HG03558 (cell line): Measurements from ENCODE around the gene PTPN3.
A peak's percentile ranks its signal among the peaks of the same experiment; 100 is the strongest.

Experiments used
- ATAC-seq: cut with Tn5 transposase; IDR thresholded peaks from one replicate; pipeline ENCODE4 v1.9.1; 2021; ENCODE audit warnings: moderate number of reproducible peaks; ENCODE audit not compliant: unreplicated experiment; ENCODE audit errors: extremely low read depth

Gene PTPN3

DNA sequence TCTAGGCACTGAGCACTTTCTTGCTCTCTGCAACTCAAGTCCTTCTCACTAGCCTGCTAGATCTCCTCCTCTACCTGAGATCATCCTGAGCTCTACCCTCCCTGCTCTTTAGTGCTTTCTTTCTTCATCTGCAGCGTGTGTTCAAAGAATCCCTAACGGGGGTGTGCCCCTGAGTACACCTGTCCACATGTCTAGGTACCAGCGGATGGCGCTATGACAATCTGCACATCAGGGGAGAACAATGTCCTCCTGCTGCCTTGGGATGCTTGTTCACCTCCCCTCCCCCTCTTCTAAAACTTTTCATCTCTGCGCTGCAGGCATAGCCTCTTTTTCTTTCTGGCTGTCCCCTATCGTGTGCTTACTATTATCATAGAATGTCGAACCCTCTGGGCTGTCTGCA lies 42.7 kb downstream of the PTPN3 start:
- ATAC-seq = no peak

DNA sequence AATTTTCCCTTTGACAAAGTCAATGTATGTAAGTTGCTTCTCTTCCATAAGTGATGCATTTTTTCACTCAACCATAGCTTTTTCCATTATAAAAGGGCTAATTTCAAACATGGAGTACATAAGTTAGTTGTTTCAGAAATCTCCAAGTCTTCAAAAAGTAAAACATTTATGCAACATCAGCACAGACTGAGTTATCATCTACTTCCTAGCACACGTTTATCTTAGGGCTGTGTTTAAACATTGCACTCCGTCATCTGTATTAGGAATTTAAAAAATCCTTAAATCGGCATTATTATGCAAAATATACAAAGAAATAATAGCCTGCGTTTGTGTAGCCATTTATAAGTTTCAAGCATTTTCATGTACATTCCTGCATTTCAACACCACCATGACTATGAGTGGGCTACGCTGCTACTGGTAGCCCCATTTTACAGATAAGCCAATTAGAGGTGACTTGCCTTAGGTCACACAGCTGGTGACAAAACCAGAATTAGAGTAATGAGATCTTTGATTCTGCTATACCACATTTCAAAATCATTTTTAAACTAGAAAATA lies 43.4 kb downstream of the PTPN3 start:
- ATAC-seq = no peak

DNA sequence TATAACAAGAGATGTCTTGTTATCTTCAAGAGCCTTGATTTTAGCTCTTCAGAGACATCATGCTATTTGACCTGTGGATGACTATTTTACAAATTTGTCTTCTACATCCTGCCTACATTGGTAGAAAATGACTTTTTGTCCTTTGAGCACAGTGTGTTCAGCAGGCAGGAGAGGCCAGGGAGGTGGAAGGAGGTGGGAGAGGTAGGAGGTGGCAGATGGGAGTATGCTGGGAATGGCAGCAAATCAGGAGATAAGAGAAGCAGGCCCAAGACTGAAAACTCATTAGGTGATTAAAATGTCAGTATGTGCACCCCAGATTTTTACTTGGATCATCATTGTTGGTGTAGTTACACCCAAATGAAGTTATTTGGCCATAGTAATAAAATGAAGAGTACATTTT lies 44.1 kb downstream of the PTPN3 start:
- ATAC-seq = no peak

DNA sequence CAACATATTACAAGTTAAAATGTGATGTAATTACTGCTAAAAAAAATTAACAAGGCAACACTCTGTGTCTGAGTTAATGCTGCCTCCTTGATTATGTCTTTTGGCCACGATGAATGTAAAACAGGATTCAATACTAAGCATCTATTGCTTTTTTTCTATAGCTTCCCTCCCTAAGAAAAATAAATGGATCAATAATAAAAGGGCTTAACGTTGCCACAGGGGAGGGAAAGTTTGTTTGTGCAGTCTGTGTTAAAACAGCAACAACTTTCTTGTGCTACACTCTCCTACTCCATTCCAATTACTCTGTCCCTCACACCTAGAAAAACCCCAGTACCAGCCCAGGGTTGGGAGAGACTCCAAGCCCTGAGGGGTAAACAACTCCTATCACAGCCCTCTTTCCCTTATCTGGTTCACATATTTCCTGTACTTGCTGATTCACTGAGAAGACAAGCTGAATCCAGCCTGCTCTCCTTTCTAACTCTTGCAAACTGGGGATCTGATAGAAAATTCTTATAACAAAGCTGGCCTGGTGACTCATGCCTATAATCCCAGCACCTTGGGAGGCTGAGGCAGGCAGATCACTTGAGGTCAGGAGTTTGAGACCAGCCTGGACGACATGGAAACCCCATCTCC lies 44.8 kb downstream of the PTPN3 start:
- no peak for ATAC-seq

DNA sequence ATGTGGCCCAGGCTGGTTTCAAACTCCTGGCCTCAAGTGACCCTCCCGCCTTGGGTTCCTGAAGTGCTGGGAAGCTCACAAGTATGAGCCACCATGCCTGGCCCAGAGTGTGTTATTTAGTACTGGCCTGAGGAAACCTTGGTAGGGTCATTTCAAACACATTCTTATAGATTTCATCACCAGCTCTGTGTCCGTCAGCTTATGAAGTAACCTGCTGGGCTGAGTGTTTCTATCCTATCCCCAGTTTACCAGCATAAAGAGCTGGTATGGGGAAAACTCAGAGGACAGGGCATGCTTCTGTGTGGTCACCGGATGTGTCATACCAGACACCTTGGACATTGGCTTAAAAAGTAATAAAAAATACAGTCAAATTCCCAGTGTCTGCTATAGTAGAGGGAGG lies 45.3 kb downstream of the PTPN3 start:
- no peak for ATAC-seq

DNA sequence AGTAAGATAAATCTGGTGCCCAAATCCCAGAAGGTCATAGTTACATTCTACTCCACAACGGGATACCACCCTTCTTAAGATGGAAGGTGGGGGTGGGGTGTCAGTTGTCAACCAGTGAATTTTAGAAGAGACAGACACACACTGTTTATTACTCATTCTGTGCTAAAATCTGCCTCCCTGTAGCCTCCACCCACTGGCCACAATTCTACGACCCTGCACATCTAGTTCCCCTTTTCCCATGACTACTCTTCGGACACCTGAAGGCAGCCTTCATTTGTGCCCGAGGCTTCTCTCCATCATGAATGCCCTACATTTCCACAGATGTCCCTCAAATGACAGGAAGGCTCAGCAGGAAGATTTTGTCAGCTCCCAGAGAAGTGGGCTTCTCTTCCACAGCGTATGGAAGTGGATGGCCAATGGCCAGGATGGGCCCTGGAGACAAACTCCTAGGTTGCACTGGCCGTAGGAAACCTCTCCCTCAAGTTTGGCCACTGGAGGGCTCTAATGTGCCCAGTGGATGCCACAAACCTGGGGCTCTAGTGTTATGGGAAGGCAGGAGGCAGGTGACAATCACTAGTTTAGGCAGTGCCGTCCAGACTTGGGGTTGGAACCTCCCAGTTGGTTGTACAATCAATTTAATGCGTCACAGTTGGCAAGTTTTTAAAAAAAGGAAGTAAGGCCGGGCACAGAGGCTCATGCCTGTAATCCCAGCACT lies 46.6 kb downstream of the PTPN3 start:
- ATAC-seq = no peak

DNA sequence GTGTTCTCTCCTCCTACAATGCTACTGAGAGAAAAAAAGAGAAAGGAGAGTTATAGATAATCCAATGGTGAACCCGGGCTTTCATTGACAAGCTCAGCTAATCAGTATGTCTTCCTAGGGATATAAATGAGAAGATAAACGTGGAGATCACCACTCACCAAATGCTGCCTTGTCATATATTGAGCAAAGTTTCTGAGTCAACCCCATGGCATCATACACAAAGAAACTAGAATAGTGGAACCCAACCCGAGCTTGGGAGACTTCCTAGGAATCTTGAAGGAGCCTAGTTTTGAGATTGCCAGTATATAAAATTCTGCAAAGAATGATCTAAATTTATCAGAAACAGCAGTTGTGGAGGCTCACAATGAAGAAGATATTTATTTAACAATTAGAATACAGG lies 47.8 kb downstream of the PTPN3 start:
- no peak for ATAC-seq

DNA sequence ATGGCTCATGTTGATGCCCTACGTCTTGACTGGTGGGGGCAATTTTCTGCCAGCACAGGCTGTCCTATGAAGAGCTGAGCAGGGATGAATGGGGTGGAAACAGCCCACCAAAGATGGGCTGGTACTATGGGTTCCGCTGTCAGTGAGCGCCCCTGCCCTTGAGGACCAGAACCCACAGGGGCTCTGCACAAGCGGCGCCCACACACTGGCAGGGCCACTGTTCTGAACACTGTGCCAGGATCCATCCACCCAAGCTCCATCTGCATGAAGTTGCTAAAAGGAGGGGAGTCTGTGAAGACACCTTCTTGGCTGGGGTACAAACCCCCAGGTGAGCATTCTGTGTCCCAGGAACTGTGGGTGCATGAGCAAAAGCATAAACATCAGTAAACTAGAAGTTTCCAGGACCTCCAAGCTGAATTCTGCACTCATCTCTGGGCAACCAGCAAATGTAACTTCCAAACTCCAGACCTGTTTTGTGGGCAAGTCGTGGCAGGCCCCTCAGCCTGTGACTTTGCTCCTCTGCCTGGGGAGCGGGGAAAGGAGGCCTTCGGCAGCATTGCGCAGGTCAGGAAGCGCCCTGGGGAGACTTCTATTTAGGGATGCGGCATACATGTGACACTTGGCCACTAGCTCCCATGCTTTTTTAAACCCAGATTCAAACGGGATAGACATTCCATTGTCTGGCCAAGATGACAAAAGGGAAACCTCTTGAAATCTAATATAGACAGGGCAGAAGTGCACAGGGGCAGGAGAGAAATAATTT lies 48.9 kb downstream of the PTPN3 start:
- ATAC-seq = no peak

DNA sequence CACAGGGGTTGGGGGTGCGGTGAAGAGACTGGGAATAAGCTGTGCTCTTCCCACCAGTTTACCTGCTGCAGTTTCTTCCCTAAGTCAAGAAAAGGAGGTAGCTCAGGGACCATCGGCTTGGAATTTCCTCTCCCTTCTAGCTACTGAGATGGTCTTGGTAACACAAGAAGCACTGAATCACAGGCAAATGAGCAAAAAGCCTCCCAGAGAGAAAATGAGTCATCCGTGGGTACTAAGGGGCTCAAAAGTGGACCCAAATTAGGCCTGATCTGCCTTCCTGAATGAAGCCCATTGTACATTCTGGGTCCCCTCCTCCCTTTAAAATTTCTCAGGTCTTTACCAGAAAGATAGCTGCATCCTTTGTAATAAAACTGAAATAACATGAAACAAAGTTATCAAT lies 49.9 kb downstream of the PTPN3 start:
- no peak for ATAC-seq

DNA sequence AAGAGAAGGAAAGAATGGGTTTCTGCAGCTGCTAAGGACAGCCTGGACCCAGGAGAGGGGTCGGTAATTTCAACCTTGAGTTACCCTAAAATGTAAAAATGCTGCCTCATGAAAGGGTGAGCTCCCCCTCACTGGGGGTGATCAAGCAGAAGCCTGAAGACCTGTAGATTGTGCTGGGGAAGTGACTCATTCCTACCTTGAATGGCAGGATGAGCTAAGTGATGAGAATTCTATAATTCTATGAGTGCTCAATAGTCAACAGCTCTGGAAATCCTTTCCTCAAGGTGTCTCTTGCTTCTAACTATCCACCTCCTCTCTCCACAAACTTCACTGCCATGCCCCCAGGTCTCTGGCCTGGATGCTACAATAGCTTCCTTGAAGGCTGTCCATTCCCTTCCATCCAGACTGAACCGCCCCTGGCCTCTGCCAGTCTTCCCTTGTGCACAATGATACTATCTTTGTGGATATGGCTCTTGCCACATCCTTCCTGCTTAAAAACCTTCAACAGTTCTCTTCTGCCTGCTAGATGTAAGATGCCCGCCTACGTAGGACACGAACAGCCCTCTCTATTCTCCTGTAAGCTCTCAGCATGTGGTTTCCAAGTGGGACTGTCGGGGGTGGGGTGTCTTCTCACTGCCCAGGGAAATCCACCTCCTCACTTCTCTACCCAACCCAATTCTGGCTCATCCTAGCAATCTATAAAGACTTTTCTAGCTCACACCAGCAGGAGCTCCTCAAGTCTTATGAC lies 50.6 kb downstream of the PTPN3 start:
- no peak for ATAC-seq

DNA sequence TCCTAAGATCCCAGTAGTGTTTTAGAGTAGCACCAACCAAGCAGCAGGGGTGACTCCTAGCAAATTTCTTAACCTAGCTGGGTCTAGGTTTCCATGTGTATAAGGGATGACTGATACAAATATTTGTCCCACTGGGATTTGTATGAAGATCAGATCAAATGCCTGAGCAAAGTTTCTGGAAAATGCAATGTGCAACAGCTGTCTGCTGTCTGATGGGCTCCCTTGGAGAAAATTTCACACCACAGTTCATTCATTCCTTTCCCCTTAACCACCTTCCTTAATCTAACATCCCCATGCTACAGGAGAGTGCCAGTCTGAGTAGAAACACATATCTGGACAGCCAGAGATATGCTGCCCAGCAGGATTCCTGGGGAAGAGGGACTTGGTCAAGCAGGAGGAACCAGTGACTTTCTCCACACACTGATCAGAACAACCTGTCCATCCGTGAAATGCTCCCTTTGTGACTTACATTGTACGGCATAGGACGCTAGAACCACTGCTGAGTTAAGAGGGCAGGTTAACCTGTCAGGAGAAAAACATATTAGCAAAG lies 53.3 kb downstream of the PTPN3 start:
- no peak for ATAC-seq

DNA sequence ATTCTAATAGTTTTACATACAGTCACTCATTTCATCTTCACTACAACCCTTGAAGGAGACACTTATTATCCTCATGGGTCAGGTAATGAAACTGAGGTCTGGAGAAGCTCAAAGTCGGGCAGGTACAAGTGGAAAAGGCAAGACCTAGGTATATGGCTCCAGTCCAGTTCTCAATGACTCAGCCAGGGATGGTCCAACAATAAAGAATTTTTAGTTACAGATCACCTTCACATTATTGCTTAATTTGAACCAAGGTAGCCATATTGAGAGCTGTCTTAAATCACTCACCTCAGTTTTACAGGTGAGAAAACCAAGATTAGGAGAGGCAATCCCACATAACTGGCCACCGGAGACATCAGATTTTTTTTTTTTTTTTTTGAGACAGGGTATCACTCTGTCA lies 55.4 kb downstream of the PTPN3 start:
- ATAC-seq = no peak

DNA sequence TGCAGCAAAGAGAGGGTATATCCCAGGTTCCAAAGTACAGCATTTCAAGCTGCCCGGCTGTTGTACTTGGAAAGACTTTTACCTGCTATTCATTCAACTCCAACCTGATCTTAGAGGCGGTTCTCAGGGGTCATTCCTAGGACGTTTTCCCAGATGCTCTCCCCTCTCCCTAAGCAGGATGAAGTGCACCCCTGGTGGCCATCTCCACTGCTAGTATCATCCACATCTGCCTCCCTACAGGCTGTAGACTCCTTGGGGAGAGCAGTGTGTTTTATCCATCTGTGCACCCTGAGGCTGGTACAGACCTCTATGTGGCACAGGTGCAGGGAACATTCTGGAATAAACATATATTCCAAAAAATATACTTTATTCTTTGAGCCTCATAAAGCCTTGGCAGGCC lies 56.8 kb downstream of the PTPN3 start:
- ATAC-seq = no peak

DNA sequence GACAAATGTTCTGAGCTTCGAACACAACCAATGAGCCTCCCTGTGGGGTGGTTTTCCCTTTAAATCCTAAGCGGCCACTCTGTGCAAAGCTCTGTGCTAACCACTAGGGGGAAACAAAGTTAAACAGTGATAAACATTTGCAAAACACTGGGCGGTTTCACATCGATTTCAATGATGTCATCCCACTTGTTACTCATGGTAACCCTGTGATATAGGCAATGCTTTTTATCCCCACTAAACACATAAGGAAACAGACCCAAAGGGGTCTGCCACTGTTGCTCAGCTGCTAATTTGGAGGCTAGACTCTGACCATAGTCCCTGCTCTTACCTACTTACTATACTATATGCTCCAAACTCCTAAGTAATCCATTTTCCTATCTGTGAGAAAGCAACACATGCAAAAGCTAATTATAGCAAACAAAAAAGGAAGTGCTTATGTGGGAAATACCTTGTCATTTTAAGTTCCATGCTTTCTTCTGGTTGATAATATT lies 57.3 kb downstream of the PTPN3 start:
- peak; percentile 97 for ATAC-seq

DNA sequence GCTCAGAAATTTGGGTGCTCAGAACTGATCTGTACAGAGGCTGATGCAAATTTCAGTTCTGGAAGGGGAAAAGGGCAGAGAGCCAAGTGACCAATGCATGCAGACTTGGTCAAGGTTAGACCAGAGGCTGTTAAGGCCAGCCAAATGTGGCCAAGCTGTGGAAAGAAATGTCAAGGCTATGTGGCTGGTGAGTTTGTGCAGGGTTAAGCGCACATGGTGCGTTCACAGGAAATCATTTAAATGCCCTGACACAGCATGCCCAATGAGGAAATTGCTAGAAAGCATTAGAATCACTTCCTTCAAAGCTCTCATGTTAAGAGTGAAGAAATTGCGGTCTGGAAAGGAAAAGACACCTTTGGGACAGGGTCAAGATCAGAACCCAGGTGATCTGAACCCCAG lies 58.0 kb downstream of the PTPN3 start:
- ATAC-seq = no peak

DNA sequence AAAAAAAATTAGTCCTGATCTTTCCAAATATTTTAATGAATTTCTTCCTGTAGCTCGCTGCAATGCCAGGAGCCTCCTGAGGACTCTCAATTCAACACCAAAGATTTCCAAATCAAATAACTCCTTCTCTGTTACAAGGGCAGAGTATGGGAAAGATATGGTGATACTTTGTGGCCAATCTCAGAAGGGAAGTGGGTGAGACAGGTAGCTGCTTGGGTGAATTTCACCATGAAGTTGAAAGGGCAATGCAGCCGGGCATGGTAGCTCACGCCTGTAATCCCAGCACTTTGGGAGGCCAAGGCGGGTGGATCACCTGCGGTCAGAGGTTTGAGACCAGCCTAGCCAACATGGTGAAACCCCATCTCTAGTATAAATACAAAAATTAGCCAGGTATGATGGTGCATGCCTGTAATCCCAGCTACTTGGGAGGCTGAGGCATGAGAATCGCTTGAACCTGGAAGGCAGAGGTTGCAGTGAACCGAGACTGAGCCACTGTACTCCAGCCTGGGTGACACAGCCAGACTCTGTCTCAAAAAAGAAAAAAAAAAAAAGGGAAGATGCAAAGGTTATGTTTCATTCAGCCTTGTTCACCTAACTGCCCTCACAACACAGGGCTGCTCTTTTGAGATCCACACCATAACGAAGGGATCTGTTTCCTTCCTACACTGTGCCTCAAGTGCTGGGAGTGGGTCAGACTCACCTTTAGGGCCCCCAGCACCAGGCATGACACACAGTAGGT lies 58.6 kb downstream of the PTPN3 start:
- ATAC-seq = no peak

DNA sequence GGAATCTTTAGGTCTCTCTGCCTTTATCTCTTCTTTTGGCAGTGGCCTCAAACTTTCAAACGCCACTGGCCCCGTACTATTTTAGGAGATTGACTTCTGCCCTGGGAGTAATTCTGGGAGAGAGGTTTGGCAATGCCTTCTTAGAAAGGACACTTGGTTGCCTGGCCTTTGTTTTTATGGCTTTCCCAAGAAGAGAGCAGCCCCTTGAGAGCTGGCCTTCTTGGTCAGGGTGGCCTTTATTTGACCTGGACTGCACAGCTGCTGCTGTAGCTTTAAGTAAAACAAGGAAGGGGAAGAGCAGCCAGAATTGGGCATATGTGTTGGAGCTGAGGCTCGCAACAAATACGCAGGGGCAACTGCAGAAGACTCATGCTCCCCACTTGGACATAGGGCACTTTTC lies 60.8 kb downstream of the PTPN3 start:
- no peak for ATAC-seq

DNA sequence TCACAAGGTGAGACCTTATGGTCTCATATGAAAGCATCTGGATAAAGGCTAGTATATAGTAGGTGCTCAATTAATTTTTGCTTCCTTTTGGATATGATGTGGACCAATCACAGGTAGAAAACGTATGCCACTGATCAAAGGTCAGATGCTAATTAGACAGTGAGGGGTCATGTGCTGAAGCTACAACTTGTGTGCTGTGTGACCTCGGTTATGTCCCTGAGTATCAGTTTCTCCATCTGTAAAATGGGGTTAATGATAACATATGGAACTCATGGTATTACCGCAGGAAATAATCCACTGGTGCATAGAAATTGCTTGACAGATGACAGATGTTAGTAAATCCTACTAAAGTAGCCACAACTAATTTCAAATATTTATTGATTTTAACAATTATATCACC lies 62.0 kb downstream of the PTPN3 start:
- no peak for ATAC-seq

DNA sequence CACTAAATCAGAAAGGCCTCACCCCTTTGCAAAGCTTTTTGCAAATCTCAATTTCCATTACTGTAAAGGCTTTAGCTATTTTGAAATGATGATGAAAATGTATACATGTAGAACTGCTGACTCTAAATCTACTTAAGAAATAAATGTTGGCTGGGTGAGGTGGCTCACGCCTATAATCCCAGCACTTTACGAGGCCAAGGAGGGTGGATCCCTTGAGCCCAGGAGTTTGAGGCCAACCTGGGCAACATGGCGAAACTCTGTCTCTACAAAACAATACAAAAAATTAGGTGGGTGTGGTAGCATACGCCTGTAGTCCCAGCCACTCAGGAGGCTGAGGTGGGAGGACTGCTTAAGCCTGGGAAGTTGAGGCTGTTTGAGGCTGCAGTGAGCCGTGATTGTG lies 64.6 kb downstream of the PTPN3 start:
- ATAC-seq = no peak
